Measurements from ENCODE around the gene NMNAT2. TPM values are rescaled to one million over a fixed set of nuclear protein-coding genes. Genes with fewer than 3 reads are reported as not detected.

NMNAT2 gene
- total and polyA plus RNA-seq, 2 donors from 2014 or later, result 0.17 to 2.0 TPM

DNA sequence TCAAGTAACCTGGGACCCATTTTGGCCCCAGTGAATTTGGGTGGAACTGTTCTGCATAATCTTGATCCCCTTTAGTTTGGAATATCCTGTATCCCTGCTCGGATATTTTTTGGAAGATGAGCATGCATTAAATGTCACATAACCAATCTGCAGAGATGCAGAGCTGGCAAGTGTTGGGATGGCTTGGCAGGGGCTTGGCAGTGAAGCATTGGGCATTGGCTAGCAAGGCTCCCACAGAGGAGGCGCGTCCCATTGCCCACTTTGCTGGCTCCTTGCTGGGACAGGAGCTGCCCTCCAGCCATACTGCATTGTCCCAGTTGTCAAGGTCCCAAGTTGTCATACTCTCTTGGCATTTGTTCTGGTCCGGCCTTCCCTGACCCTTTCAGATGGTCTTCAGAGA lies 202.2 kb downstream of the NMNAT2 start:
- intact Hi-C loops (cut with DNase I), result no loop called here
- H3K9me3 ChIP-seq (ENCODE audit: control insufficient read depth in 2 of 3, insufficient read depth in 1 of 3, low read length in 3 of 3), result no peaks in the 10 kb centered on the region
- no peak overlapping the region for H3K9ac ChIP-seq (ENCODE audit: low read length in 3 of 3)
- H3K36me3 ChIP-seq (ENCODE audit: control insufficient read depth in 2 of 3, insufficient read depth in 3 of 3, low read length in 3 of 3), result no peaks in the 10 kb centered on the region
- H3K27ac ChIP-seq (ENCODE audit: low read depth in 2 of 2, low read length in 2 of 2), result no peak overlapping the region
- TF ChIP-seq, protein P1, sequence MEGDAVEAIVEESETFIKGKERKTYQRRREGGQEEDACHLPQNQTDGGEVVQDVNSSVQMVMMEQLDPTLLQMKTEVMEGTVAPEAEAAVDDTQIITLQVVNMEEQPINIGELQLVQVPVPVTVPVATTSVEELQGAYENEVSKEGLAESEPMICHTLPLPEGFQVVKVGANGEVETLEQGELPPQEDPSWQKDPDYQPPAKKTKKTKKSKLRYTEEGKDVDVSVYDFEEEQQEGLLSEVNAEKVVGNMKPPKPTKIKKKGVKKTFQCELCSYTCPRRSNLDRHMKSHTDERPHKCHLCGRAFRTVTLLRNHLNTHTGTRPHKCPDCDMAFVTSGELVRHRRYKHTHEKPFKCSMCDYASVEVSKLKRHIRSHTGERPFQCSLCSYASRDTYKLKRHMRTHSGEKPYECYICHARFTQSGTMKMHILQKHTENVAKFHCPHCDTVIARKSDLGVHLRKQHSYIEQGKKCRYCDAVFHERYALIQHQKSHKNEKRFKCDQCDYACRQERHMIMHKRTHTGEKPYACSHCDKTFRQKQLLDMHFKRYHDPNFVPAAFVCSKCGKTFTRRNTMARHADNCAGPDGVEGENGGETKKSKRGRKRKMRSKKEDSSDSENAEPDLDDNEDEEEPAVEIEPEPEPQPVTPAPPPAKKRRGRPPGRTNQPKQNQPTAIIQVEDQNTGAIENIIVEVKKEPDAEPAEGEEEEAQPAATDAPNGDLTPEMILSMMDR (IDR thresholded peaks at IDR 0.05; ENCODE audit: borderline replicate concordance, extremely low read depth, insufficient read depth), result no peak
- H3K27me3 ChIP-seq (ENCODE audit: control insufficient read depth, insufficient read depth, low read length), result no peaks in the 10 kb centered on the region
- peaks cover 0 to 7% (median 5%) of the 10 kb centered on the region in 3 donors for H3K4me1 ChIP-seq (ENCODE audit: control insufficient read depth in 2 of 3, insufficient read depth in 2 of 3, low read depth in 1 of 3, low read length in 3 of 3)
- H3K4me3 ChIP-seq (ENCODE audit: low read length in 3 of 3), result no peak overlapping the region
- FAIRE-seq (no peak), DNase-seq (no peak)

DNA sequence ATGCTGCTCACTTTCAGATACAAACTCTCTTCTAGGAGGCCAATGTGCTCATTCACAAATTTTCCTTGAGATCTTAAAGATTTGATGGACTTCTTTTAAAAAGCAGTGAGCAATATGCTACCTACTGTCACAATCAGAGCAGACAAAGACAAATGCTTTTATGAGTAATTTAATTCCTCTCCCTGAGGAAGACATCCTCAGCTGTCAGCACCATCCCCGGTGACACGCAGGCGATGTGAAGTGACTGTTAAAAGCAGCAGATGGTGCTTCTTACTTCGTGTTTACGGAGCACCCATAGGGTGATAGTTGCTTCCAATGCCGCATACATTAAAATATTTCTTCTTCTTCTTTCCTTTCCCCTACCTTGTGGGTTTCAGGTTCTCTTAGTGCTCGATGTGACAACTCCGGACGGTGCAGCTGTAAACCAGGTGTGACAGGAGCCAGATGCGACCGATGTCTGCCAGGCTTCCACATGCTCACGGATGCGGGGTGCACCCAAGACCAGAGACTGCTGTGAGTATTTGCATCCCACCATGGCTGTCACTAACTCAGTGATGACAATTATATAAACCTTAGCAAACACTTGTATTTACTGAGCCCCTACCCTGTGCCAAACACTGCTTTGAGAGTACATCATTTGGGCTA lies 203.0 kb downstream of the NMNAT2 start:
- H3K9ac ChIP-seq (ENCODE audit: low read length in 3 of 3), result no peak overlapping the region
- no peaks in the 10 kb centered on the region for H3K9me3 ChIP-seq (ENCODE audit: control insufficient read depth in 2 of 3, insufficient read depth in 1 of 3, low read length in 3 of 3)
- intact Hi-C loops (cut with DNase I), result no loop called here
- H3K27me3 ChIP-seq (ENCODE audit: control insufficient read depth, insufficient read depth, low read length), result no peaks in the 10 kb centered on the region
- peaks cover 0 to 7% (median 5%) of the 10 kb centered on the region in 3 donors for H3K4me1 ChIP-seq (ENCODE audit: control insufficient read depth in 2 of 3, insufficient read depth in 2 of 3, low read depth in 1 of 3, low read length in 3 of 3)
- H3K27ac ChIP-seq (ENCODE audit: low read depth in 2 of 2, low read length in 2 of 2), result no peak overlapping the region
- TF ChIP-seq, protein P1 (IDR thresholded peaks at IDR 0.05; ENCODE audit: borderline replicate concordance, extremely low read depth, insufficient read depth), result no peak
- FAIRE-seq (no peak), DNase-seq (no peak)
- H3K4me3 ChIP-seq (ENCODE audit: low read length in 3 of 3), result no peak overlapping the region
- H3K36me3 ChIP-seq (ENCODE audit: control insufficient read depth in 2 of 3, insufficient read depth in 3 of 3, low read length in 3 of 3), result no peaks in the 10 kb centered on the region

DNA sequence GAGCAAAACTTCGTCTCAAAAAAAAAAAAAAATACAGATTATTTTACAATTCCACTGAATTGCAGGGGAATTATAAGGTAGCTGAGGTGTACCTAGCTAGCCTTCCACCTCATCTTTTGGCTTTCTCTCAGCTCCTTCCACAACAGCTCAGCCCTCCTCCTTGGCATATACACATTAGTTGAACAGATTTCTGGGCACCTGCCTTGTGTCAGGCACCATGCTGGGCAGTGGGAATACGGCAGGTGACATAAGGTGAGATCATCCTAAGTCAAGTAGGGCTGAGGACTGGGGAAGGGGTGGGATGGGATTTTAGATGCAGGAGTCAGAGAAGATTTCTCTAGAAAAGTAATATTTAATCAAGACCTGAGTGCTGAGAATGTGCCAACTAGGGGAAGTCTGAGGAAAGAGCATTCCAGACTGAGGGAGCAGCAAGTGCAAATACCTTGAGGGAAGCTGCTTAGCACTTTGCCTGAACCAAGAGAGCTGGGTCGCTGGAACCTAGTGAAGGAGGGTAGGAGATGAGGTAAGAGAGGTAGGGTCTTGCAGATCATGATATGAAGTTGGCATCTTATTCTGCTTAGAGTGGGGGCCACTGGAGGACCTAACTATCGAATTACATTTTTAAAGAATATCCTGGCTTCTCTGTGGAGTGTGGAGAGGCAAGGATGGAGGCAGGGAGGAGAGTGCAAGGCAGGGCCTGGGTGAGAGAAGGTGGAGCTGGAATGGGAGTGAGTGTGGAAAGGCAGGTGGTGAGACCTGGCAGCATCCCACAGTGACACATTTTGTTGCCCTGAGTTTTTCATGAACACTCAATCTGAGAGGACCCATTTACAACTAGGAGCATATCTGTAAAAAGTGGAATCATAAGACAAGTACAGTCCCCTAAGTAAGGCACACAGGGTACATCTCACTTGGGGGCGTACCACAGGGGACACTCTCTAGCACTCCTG lies 203.9 kb downstream of the NMNAT2 start:
- Histone ChIP-seq H3K27me3 (ENCODE audit: control insufficient read depth, insufficient read depth, low read length) (no peaks in the 10 kb centered on the region), H3K27ac (ENCODE audit: low read depth in 2 of 2, low read length in 2 of 2) (no peak overlapping the region)
- intact Hi-C loops (cut with DNase I), result no loop called here

More for the DNA sequence above, 203.9 kb downstream of the NMNAT2 start:
- DNase-seq (no peak), FAIRE-seq (no peak)
- Histone ChIP-seq H3K4me3 (ENCODE audit: low read length in 3 of 3) (no peak overlapping the region), H3K9me3 (ENCODE audit: control insufficient read depth in 2 of 3, insufficient read depth in 1 of 3, low read length in 3 of 3) (no peaks in the 10 kb centered on the region), H3K9ac (ENCODE audit: low read length in 3 of 3) (no peak overlapping the region), H3K36me3 (ENCODE audit: control insufficient read depth in 2 of 3, insufficient read depth in 3 of 3, low read length in 3 of 3) (no peaks in the 10 kb centered on the region), H3K4me1 (ENCODE audit: control insufficient read depth in 2 of 3, insufficient read depth in 2 of 3, low read depth in 1 of 3, low read length in 3 of 3) (peaks cover 0 to 7% (median 5%) of the 10 kb centered on the region in 3 donors)
- TF ChIP-seq, protein P1 (IDR thresholded peaks at IDR 0.05; ENCODE audit: borderline replicate concordance, extremely low read depth, insufficient read depth), result no peak
